GM19397 (cell line): ENCODE data around the gene CES3.

Experiments
- ATAC-seq: cut with Tn5 transposase; IDR thresholded peaks from one replicate; pipeline ENCODE4 v1.9.1; 2021; ENCODE audit warnings: mild to moderate bottlenecking, moderate library complexity; ENCODE audit not compliant: unreplicated experiment

Gene CES3, protein sequence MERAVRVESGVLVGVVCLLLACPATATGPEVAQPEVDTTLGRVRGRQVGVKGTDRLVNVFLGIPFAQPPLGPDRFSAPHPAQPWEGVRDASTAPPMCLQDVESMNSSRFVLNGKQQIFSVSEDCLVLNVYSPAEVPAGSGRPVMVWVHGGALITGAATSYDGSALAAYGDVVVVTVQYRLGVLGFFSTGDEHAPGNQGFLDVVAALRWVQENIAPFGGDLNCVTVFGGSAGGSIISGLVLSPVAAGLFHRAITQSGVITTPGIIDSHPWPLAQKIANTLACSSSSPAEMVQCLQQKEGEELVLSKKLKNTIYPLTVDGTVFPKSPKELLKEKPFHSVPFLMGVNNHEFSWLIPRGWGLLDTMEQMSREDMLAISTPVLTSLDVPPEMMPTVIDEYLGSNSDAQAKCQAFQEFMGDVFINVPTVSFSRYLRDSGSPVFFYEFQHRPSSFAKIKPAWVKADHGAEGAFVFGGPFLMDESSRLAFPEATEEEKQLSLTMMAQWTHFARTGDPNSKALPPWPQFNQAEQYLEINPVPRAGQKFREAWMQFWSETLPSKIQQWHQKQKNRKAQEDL

GRCh38 chr16:66961065-66961744 is at the start of gene CES3:
Gene CES3, plus strand, starts transcription at chr16:66961266. Its CDS starts 42 bp downstream, at chr16:66961308.
- peak; percentile 75 for ATAC-seq

DNA sequence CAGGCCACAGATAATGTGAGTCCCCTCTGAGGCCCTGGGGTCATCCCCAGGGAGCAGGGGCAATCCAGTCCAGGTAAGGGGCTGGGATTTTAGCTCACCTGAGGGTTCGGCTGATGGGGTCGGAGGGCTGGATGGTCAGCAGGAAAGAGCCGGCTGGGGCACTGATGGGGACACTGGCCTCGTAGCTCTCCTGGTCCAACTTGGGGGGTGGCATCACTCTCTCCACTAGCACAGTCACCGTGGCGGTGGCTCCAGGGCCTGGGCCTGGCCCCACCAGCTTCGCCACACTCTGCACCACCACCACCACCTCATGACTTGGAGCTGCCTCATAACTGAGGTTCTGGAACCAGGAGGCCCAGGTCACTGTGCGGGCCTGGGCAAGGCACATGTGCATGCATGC is 49.3 kb upstream of the CES3 start:
- no peak for ATAC-seq

DNA sequence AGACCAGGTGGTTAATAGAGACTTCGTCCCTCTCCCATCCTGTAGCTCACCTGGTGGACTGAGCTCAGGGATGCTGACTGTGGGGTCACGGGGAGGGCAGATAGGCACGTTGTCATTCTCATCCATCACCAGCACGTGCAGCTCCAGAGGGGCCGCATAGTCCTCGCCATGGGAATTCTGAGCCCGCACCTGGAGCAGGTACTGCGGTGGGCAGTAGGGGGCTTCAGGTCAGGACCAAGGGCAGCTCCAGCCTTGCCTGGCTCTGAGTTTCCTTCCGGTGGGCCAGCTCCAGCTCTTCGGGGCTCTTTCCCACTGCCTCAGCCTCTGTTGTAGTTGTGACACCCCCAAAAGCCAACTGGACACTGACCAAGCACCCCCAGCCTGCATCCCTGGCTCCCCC is 48.0 kb upstream of the CES3 start:
- no peak for ATAC-seq

GRCh38 chr16:66913711-66914110 is 47.4 kb upstream of the CES3 start:
- ATAC-seq: no peak

DNA sequence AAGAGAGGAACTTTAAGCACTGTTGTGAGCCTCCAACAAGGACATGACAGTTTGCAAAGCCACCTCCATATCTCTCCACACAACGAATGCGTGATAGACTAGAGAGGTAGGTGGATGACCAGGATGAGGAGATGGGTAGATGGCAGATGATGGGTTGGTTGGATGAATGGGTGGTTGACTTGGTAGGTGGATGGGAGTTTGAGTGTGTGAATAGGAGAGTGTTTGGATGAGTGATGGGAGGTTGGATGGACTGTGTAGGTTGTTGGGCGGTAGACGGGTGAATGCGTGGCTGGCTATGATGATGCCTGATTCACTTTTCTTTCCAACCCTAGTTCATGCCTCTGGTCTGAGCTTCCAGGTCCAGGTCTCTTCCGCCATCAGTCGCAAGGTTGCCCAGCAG is 46.5 kb upstream of the CES3 start:
- ATAC-seq: no peak

- ATAC-seq: no peak
Observed at GRCh38 chr16:66915041-66915440, 46.0 kb upstream of the CES3 start.

DNA sequence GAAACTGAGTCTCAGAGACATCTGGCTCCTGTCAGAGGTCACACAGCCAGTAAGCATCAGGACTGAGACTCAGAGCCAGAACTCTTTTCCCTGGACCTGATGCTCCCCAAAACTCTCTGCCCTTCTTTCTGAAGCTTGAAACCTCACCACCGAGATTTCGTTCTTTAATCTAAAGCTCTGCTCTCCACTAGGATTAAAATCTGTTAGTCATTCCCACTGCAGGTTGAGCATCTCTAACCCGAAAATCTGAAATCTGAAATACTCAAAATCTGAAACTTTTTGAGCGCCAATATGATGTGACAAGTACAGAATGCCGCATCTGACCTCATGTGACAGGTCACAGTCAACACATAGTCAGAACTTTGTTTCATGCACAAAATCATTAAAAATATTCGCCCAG is 44.5 kb upstream of the CES3 start:
- no peak for ATAC-seq

DNA sequence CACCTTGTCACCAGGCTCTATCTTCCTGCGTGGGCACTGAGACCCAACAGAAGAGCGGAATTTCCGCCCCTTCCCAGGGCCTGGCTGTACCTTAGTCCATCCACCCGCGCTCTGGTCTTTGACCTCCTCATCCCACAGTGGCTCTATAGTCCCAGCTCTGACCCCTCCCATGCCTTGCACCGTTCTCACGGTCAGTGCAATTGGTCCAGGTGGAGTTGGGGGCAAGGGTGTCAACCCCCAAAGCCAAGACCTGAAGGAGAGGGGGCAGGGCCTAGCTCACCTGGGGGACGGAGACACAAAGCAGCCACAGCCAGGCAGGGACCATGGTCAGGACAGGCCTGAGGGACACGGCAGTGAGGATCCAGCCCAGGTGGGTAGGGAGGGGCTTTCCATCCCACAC is 43.3 kb upstream of the CES3 start:
- ATAC-seq: no peak

GRCh38 chr16:66918355-66918754 is 42.7 kb upstream of the CES3 start:
- ATAC-seq: no peak

- no peak for ATAC-seq
Observed at GRCh38 chr16:66918803-66919568, 42.1 kb upstream of the CES3 start, which contains the start of gene CDH16. Gene CDH16, minus strand, starts transcription at chr16:66918885. Its CDS starts 820 bp downstream, at chr16:66918065.

GRCh38 chr16:66919569-66920298 is 41.3 kb upstream of the CES3 start:
- ATAC-seq: no peak

DNA sequence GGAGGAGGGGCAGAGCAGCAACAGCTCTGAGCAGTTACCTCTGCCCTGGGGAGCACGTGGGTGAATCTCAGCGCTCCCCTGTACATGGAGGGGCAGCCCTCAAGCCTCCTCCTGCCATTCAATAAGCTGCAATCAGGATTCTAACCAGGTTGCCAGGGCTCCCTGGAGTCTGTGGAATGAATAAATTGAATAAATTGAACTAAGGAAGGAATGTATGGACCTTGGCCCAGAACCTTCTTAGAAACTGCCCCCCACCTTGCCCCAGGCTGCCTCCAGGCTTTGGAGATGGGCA is 40.8 kb upstream of the CES3 start:
- ATAC-seq: no peak

DNA sequence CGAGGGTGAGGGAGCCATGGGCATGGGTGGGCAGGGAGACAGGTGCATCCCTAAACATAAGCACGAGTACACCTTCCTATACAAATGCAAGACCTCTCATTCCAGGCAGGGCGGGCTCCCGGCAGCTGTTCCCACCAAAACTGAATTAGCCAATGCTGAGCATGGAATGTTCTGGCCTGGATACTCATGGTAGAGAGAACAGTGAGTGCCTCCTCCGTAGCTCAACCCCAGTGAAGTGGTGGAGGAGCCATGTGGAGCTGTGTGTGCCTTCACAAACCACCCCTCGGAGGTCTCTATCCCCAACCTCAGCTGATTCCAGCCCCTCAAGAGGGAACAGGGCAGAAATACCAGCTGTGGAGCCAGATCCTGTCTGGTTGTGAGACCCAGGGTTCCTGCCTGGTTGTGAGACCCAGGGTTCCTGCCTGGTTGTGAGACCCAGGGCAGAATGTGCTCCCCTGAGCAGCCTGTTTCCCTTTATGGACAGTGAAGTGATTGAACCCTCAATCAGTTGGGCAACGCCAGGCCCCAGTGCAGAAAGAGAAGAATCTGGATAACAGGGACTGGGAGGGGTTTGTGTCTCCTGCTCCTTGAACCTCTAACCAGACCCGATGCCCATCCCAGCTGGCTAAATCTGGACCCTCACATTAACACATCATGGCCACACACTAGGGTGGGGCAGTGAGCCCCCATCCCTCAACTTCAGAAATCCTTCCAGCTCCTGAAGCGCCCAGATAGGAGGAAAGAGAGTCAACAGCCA is 40.0 kb upstream of the CES3 start:
- no peak for ATAC-seq

- no peak for ATAC-seq
Observed at GRCh38 chr16:66921729-66922450, 39.2 kb upstream of the CES3 start.

DNA sequence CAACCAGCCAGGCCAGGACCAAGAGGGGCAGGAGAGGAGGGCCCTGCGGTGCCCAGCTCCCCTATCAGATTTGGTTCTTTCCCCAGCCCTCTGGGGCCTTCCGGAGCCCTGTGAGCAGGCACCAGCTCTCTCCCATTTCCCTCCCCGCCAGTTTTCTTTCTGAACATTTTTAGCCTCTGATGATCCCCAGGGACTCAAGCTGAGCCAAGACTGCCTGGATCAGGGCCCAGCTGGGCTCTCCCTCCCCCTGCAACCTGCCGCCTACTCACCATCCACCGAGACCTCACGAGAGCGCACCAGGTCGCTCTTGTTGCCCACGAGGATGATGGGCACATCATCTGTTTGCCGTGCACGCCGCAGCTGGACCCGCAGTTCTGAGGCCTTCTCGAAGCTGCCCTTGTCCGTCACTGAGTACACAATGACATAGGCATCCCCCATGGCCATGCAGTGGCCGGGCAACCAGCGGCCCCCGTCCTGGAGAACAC is 37.8 kb upstream of the CES3 start:
- ATAC-seq: no peak

- no peak for ATAC-seq
Observed at GRCh38 chr16:66923866-66924265, 37.2 kb upstream of the CES3 start.

- ATAC-seq: no peak
Observed at GRCh38 chr16:66924527-66925321, 36.3 kb upstream of the CES3 start.

DNA sequence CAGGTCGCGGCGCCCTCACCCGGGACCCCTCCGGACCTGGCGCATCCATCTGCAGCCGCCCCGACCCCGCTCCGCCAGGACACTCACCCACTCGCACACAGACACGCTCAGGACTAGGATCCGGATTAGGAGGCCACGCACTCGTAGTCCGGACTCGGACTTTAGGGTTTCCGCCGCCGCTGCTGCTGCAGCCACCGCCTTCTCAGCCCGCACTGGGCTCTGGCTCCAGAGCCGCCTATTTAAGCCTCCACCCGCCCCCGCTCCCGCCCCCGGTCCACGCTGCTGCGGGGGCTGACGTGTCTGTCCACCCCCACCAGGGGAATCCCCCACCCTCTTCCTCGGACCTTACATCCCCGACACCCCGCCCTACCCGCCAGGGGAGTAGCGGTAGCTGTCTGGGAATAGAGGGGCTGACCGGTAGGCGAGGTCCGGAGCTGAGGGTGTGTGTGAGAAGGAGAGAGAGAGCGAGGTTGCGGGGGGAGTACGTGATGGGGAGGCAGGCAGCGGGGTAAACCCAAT is 35.7 kb upstream of the CES3 start, which contains the start of gene RRAD:
RRAD (minus strand) TSS at position 214 of the 519 bp plus-strand sequence. CDS start 356 bp downstream, outside the sequence.
- ATAC-seq: no peak
